Osteoblast (primary cell): ENCODE data around the gene RASSF4. TPM values are rescaled to one million over a fixed set of nuclear protein-coding genes. Genes with fewer than 3 reads are reported as not detected.

Source experiments
- DNase-seq: peaks from one replicate; pipeline ENCODE4 v3.0.0; 2011; ENCODE audit warnings: low spot score, mixed read lengths; ENCODE audit not compliant: insufficient read length; ENCODE audit errors: missing footprints
- H2AFZ ChIP-seq: 2 replicates; pipeline ENCODE4 v1.6.0; 2011; ENCODE audit warnings: mild to moderate bottlenecking, low read length
- H3K27ac ChIP-seq: 2 replicates; pipeline ENCODE4 v1.5.1; 2011; ENCODE audit warnings: mild to moderate bottlenecking, low read depth, low read length, moderate library complexity
- H3K27me3 ChIP-seq: 2 replicates; pipeline ENCODE4 v1.6.0; 2012; ENCODE audit warnings: mild to moderate bottlenecking, control low read depth, inconsistent platforms, low read length, moderate library complexity; ENCODE audit not compliant: insufficient read depth
- H3K36me3 ChIP-seq: 2 replicates; pipeline ENCODE4 v1.5.1; 2011; ENCODE audit warnings: mild to moderate bottlenecking, low read length, control low read depth, moderate library complexity; ENCODE audit not compliant: insufficient read depth
- H3K4me1 ChIP-seq: 2 replicates; pipeline ENCODE4 v1.5.1; 2011; ENCODE audit warnings: mild to moderate bottlenecking, low read length, control low read depth, moderate library complexity; ENCODE audit not compliant: insufficient read depth
- H3K4me2 ChIP-seq: 2 replicates; pipeline ENCODE4 v1.6.0; 2011; ENCODE audit warnings: mild to moderate bottlenecking, low read length; ENCODE audit not compliant: insufficient read depth
- H3K4me3 ChIP-seq: fragments of 200-600 bp; sonication (generic); 3 replicates; pipeline ENCODE4 v1.5.1; 2012; ENCODE audit warnings: mild to moderate bottlenecking, low read length, inconsistent platforms; ENCODE audit not compliant: insufficient read depth
- H3K79me2 ChIP-seq: 2 replicates; pipeline ENCODE4 v1.6.0; 2012; ENCODE audit warnings: mild to moderate bottlenecking, low read length, control low read depth, inconsistent platforms; ENCODE audit not compliant: insufficient read depth
- H3K9me3 ChIP-seq: 2 replicates; pipeline ENCODE4 v1.5.1; 2011; ENCODE audit warnings: low read depth, low read length, control low read depth
- H4K20me1 ChIP-seq: 2 replicates; pipeline ENCODE4 v1.6.0; 2012; ENCODE audit warnings: mild to moderate bottlenecking, low read length, control low read depth; ENCODE audit not compliant: insufficient read depth
- CTCF ChIP-seq: IDR thresholded peaks from 2 replicates; pipeline ENCODE4 v1.5.1; 2011; ENCODE audit warnings: mild to moderate bottlenecking, low read depth, low read length, moderate library complexity; ENCODE audit errors: extremely low read depth
- total RNA-seq: library from RNA; depleted of rRNA; stranded (reverse); fragments of >200 nt; gene quantifications from 2 replicates; pipeline ENCODE4 v1.2.3, GENCODE V29; 2012

Gene RASSF4
- total RNA-seq, 1 donor, result 4.0 TPM

DNA sequence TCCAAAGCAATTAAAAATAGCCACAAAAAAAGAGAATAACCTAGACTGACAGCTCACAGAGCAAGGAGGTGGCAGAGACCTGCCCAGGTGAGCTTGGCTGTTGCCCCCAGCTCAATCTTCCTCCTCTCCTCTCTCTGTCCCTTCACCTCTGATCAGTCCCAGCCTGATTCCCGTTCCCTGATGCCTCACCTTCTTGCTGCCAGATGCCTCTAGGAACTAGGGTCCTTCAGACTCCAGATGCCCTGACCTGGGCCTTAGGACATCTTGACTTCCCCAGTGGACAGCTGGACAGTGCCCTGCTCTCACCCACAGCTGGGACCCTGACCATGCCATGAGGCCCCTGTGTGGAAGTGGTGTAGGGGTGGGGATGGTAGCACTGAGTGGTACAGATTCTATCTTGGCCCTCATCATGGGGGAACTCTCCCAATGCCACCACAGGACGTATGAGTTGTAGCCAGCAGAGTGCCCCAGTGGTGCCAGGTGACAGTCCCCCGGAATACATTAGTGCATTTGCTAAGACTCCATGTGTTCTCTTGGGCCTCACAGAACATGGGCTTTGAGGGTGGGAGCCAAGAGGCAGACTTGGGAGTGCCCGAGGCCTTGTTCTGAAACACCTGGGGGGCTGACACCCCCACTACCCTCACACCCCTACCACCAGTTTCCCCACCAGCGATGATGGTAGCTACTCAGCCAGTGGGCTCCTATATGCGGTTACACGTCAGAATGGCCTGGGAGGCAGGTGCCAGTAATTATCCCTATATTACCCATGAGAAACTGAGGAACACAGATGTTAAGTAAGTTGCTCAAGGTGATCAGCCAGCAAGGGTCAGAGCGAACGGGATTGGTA lies 17.0 kb downstream of the RASSF4 start:
- H3K79me2 ChIP-seq, result peaks cover 18% of the 10 kb centered on the region
- H2AFZ ChIP-seq, result no peak overlapping the region
- no peaks in the 10 kb centered on the region for H3K27me3 ChIP-seq
- TF ChIP-seq CTCF, result no peak
- no peak for DNase-seq
- H3K4me1 ChIP-seq, result peaks cover 69% of the 10 kb centered on the region
- no peaks in the 10 kb centered on the region for H3K9me3 ChIP-seq
- H3K36me3 ChIP-seq, result no peaks in the 10 kb centered on the region
- H3K4me2 ChIP-seq, result peak overlapping the region; percentile 92
- H3K4me3 ChIP-seq, result peak overlapping the region; percentile 75
- H4K20me1 ChIP-seq, result no peaks in the 10 kb centered on the region
- H3K27ac ChIP-seq, result no peak overlapping the region

DNA sequence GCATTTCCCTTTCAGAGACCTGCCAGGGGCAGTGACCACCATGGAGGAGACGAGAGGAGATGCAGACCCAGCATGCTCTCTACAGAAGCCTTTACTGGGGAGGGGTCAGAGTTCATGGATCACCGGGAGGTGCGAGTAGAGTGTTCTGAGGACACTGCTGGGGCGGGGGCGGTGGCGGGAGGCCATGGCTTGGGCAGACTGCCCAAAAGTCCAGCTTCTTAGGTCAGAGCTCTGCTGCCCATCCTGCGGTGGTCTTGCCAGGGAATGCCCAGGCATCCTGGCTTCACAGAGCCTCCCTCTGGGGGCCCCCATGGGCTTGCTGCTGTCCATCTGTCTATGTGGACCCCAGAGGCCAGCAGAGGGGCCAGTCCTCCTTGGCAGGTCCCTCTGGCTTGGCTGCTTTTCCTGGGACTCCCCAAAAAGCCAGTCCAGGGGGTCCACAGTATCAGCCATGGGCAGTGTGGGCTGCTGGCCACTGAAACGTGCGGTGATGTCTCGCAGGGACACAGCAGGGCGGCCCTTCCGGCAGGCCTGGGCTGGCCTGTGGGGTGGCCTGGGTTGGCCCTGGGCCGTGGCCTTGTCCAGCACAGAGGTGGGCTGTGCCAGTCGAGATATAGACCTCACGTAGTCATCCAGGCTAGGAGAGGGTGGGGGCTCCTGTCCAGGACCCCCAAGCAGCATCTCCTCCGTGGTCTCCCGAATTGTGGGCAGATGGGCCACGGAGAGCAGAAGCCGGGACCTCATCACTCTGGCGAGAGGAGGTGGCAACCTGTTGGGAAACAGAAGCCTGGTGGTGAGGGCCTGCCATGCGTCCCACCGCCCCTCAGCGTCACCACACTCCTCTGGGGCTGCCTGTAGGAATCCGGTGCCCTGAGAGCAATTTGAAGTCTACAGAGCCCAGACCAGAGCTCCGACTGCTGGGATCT lies 17.9 kb downstream of the RASSF4 start:
- no peaks in the 10 kb centered on the region for H3K36me3 ChIP-seq
- peak overlapping the region; percentile 75 for H3K4me3 ChIP-seq
- peaks cover 18% of the 10 kb centered on the region for H3K79me2 ChIP-seq
- peak overlapping the region; percentile 71 for H3K27ac ChIP-seq
- no peaks in the 10 kb centered on the region for H3K9me3 ChIP-seq
- no peaks in the 10 kb centered on the region for H4K20me1 ChIP-seq
- H3K4me2 ChIP-seq, result peak overlapping the region; percentile 92
- peak; percentile 49 for DNase-seq
- no peak overlapping the region for H2AFZ ChIP-seq
- no peak for TF ChIP-seq CTCF
- H3K27me3 ChIP-seq, result no peaks in the 10 kb centered on the region
- peaks cover 79% of the 10 kb centered on the region for H3K4me1 ChIP-seq

DNA sequence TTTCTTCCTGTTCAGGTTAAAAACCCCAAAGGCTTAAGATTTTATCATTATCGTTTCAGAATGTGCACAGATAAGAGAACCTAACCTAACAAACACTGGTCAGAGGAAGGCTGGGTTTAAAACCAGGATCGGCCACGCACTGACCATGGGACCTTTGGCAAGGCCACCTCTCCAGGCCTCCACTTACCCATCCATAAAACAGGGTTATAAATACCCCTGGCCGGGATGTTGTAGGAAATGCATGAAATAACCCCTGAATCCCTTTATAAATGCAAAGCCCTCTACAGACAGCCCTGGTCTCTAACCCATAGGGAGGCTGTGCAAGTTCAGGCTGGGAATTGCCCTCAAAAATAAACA lies 18.6 kb downstream of the RASSF4 start:
- no peaks in the 10 kb centered on the region for H4K20me1 ChIP-seq
- H3K4me3 ChIP-seq, result peak overlapping the region; percentile 75
- no peak for TF ChIP-seq CTCF
- peak overlapping the region; percentile 71 for H3K27ac ChIP-seq
- DNase-seq, result no peak
- H3K9me3 ChIP-seq, result no peaks in the 10 kb centered on the region
- peaks cover 79% of the 10 kb centered on the region for H3K4me1 ChIP-seq
- peaks cover 18% of the 10 kb centered on the region for H3K79me2 ChIP-seq
- H3K4me2 ChIP-seq, result peak overlapping the region; percentile 92
- H2AFZ ChIP-seq, result no peak overlapping the region
- no peaks in the 10 kb centered on the region for H3K27me3 ChIP-seq
- H3K36me3 ChIP-seq, result no peaks in the 10 kb centered on the region
